Fibroblast of lung (primary cell): ENCODE data around the gene TIMP1.

Source experiments
- CTCF ChIP-seq, 2 donors: IDR thresholded peaks in 1 of 2; conservative IDR thresholded peaks in 1 of 2; 1 replicate in 1 of 2; 2 replicates in 1 of 2; pipeline ENCODE4 v1.5.1; 2011 to 2012; ENCODE audit warnings: low read length in 2 of 2, control low read depth in 1 of 2, inconsistent platforms in 1 of 2, low read depth in 1 of 2, mild to moderate bottlenecking in 1 of 2
- EZH2 ChIP-seq: IDR thresholded peaks from 2 replicates; pipeline ENCODE4 v1.5.1; 2012; ENCODE audit warnings: low read length, control low read depth, mild to moderate bottlenecking; ENCODE audit errors: missing control alignments

- TF ChIP-seq CTCF (conservative IDR thresholded peaks at IDR 0.05 in 1 of 2, IDR thresholded peaks at IDR 0.05 in 1 of 2; ENCODE audit: low read depth in 1 of 2, low read length in 2 of 2) (no peak), EZH2 (no peak)
These were observed 47.4 kb downstream of the TIMP1 start, which contains the start of gene CFP for GRCh38 chrX:47629419-47630200.
